ENCODE data around the gene GLYATL3.

GLYATL3 gene

GRCh38 chr6:49526598-49526997 is 26.9 kb downstream of the GLYATL3 start:
- Histone ChIP-seq H3K9me3 (ENCODE audit: control insufficient read depth, low read length) (no peaks in the 10 kb centered on the region), H3K27ac (ENCODE audit: insufficient read depth, low read length, poor library complexity, severe bottlenecking) (no peak overlapping the region), H3K27me3 (replicated peaks; ENCODE audit: control insufficient read depth, insufficient read depth, low read length, poor library complexity, severe bottlenecking) (no peaks in the 10 kb centered on the region), H3K36me3 (ENCODE audit: control insufficient read depth, insufficient read depth, low read length) (no peaks in the 10 kb centered on the region), H3K4me1 (ENCODE audit: control insufficient read depth, insufficient read depth, low read length, poor library complexity, severe bottlenecking) (no peaks in the 10 kb centered on the region), H3K4me3 (ENCODE audit: insufficient read depth, low read depth, low read length, poor library complexity, severe bottlenecking) (no peak overlapping the region)
- DNase-seq, result no peak

- no peaks in the 10 kb centered on the region for H3K36me3 ChIP-seq (ENCODE audit: control insufficient read depth, insufficient read depth, low read length)
- no peak overlapping the region for H3K4me3 ChIP-seq (ENCODE audit: insufficient read depth, low read depth, low read length, poor library complexity, severe bottlenecking)
- no peak overlapping the region for H3K27ac ChIP-seq (ENCODE audit: insufficient read depth, low read length, poor library complexity, severe bottlenecking)
- no peaks in the 10 kb centered on the region for H3K9me3 ChIP-seq (ENCODE audit: control insufficient read depth, low read length)
- DNase-seq, result no peak
- no peaks in the 10 kb centered on the region for H3K4me1 ChIP-seq (ENCODE audit: control insufficient read depth, insufficient read depth, low read length, poor library complexity, severe bottlenecking)
- no peaks in the 10 kb centered on the region for H3K27me3 ChIP-seq (replicated peaks; ENCODE audit: control insufficient read depth, insufficient read depth, low read length, poor library complexity, severe bottlenecking)
Measured at GRCh38 chr6:49527320-49527719, 27.6 kb downstream of the GLYATL3 start.

GRCh38 chr6:49528571-49528970 is 28.8 kb downstream of the GLYATL3 start:
- Histone ChIP-seq H3K4me3 (ENCODE audit: insufficient read depth, low read depth, low read length, poor library complexity, severe bottlenecking) (no peak overlapping the region), H3K9me3 (ENCODE audit: control insufficient read depth, low read length) (no peaks in the 10 kb centered on the region), H3K27me3 (replicated peaks; ENCODE audit: control insufficient read depth, insufficient read depth, low read length, poor library complexity, severe bottlenecking) (no peaks in the 10 kb centered on the region), H3K27ac (ENCODE audit: insufficient read depth, low read length, poor library complexity, severe bottlenecking) (no peak overlapping the region), H3K4me1 (ENCODE audit: control insufficient read depth, insufficient read depth, low read length, poor library complexity, severe bottlenecking) (no peaks in the 10 kb centered on the region), H3K36me3 (ENCODE audit: control insufficient read depth, insufficient read depth, low read length) (no peaks in the 10 kb centered on the region)
- no peak for DNase-seq

- Histone ChIP-seq H3K27ac (ENCODE audit: insufficient read depth, low read length, poor library complexity, severe bottlenecking) (no peak overlapping the region), H3K4me1 (ENCODE audit: control insufficient read depth, insufficient read depth, low read length, poor library complexity, severe bottlenecking) (no peaks in the 10 kb centered on the region), H3K4me3 (ENCODE audit: insufficient read depth, low read depth, low read length, poor library complexity, severe bottlenecking) (no peak overlapping the region), H3K27me3 (replicated peaks; ENCODE audit: control insufficient read depth, insufficient read depth, low read length, poor library complexity, severe bottlenecking) (no peaks in the 10 kb centered on the region), H3K9me3 (ENCODE audit: control insufficient read depth, low read length) (no peaks in the 10 kb centered on the region), H3K36me3 (ENCODE audit: control insufficient read depth, insufficient read depth, low read length) (no peaks in the 10 kb centered on the region)
- no peak for DNase-seq
Measured at GRCh38 chr6:49530141-49530776, 30.5 kb downstream of the GLYATL3 start.

- Histone ChIP-seq H3K36me3 (ENCODE audit: control insufficient read depth, insufficient read depth, low read length) (no peaks in the 10 kb centered on the region), H3K4me3 (ENCODE audit: insufficient read depth, low read depth, low read length, poor library complexity, severe bottlenecking) (no peak overlapping the region), H3K4me1 (ENCODE audit: control insufficient read depth, insufficient read depth, low read length, poor library complexity, severe bottlenecking) (no peaks in the 10 kb centered on the region), H3K27ac (ENCODE audit: insufficient read depth, low read length, poor library complexity, severe bottlenecking) (no peak overlapping the region), H3K27me3 (replicated peaks; ENCODE audit: control insufficient read depth, insufficient read depth, low read length, poor library complexity, severe bottlenecking) (no peaks in the 10 kb centered on the region), H3K9me3 (ENCODE audit: control insufficient read depth, low read length) (no peaks in the 10 kb centered on the region)
- no peak for DNase-seq
Measured at GRCh38 chr6:49531774-49532569, 32.2 kb downstream of the GLYATL3 start.

GRCh38 chr6:49535795-49536194 is 36.1 kb downstream of the GLYATL3 start:
- Histone ChIP-seq H3K4me3 (ENCODE audit: insufficient read depth, low read depth, low read length, poor library complexity, severe bottlenecking) (no peak overlapping the region), H3K4me1 (ENCODE audit: control insufficient read depth, insufficient read depth, low read length, poor library complexity, severe bottlenecking) (no peaks in the 10 kb centered on the region), H3K27ac (ENCODE audit: insufficient read depth, low read length, poor library complexity, severe bottlenecking) (no peak overlapping the region), H3K27me3 (replicated peaks; ENCODE audit: control insufficient read depth, insufficient read depth, low read length, poor library complexity, severe bottlenecking) (no peaks in the 10 kb centered on the region), H3K36me3 (ENCODE audit: control insufficient read depth, insufficient read depth, low read length) (no peaks in the 10 kb centered on the region), H3K9me3 (ENCODE audit: control insufficient read depth, low read length) (no peaks in the 10 kb centered on the region)
- DNase-seq, result no peak

GRCh38 chr6:49539102-49539501 is 39.4 kb downstream of the GLYATL3 start:
- Histone ChIP-seq H3K27ac (ENCODE audit: insufficient read depth, low read length, poor library complexity, severe bottlenecking) (no peak overlapping the region), H3K9me3 (ENCODE audit: control insufficient read depth, low read length) (no peaks in the 10 kb centered on the region)
- no peak for DNase-seq

GRCh38 chr6:49540614-49541013 is 40.9 kb downstream of the GLYATL3 start:
- Histone ChIP-seq H3K27ac (ENCODE audit: insufficient read depth, low read length, poor library complexity, severe bottlenecking) (no peak overlapping the region), H3K9me3 (ENCODE audit: control insufficient read depth, low read length) (no peaks in the 10 kb centered on the region)
- no peak for DNase-seq

More at GRCh38 chr6:49539102-49539501, 39.4 kb downstream of the GLYATL3 start:
- no peak overlapping the region for H3K4me3 ChIP-seq (ENCODE audit: insufficient read depth, low read depth, low read length, poor library complexity, severe bottlenecking)
- no peaks in the 10 kb centered on the region for H3K4me1 ChIP-seq (ENCODE audit: control insufficient read depth, insufficient read depth, low read length, poor library complexity, severe bottlenecking)
- no peaks in the 10 kb centered on the region for H3K27me3 ChIP-seq (replicated peaks; ENCODE audit: control insufficient read depth, insufficient read depth, low read length, poor library complexity, severe bottlenecking)
- H3K36me3 ChIP-seq (ENCODE audit: control insufficient read depth, insufficient read depth, low read length), result no peaks in the 10 kb centered on the region

GRCh38 chr6:49541210-49541724 is 41.5 kb downstream of the GLYATL3 start:
- H3K4me3 ChIP-seq (ENCODE audit: insufficient read depth, low read depth, low read length, poor library complexity, severe bottlenecking), result no peak overlapping the region
- no peak for DNase-seq
- H3K27me3 ChIP-seq (replicated peaks; ENCODE audit: control insufficient read depth, insufficient read depth, low read length, poor library complexity, severe bottlenecking), result no peaks in the 10 kb centered on the region
- no peaks in the 10 kb centered on the region for H3K4me1 ChIP-seq (ENCODE audit: control insufficient read depth, insufficient read depth, low read length, poor library complexity, severe bottlenecking)
- H3K9me3 ChIP-seq (ENCODE audit: control insufficient read depth, low read length), result no peaks in the 10 kb centered on the region
- no peaks in the 10 kb centered on the region for H3K36me3 ChIP-seq (ENCODE audit: control insufficient read depth, insufficient read depth, low read length)
- no peak overlapping the region for H3K27ac ChIP-seq (ENCODE audit: insufficient read depth, low read length, poor library complexity, severe bottlenecking)

More at GRCh38 chr6:49540614-49541013, 40.9 kb downstream of the GLYATL3 start:
- Histone ChIP-seq H3K4me3 (ENCODE audit: insufficient read depth, low read depth, low read length, poor library complexity, severe bottlenecking) (no peak overlapping the region), H3K27me3 (replicated peaks; ENCODE audit: control insufficient read depth, insufficient read depth, low read length, poor library complexity, severe bottlenecking) (no peaks in the 10 kb centered on the region), H3K4me1 (ENCODE audit: control insufficient read depth, insufficient read depth, low read length, poor library complexity, severe bottlenecking) (no peaks in the 10 kb centered on the region), H3K36me3 (ENCODE audit: control insufficient read depth, insufficient read depth, low read length) (no peaks in the 10 kb centered on the region)

- Histone ChIP-seq H3K27ac (ENCODE audit: insufficient read depth, low read length, poor library complexity, severe bottlenecking) (no peak overlapping the region), H3K36me3 (ENCODE audit: control insufficient read depth, insufficient read depth, low read length) (no peaks in the 10 kb centered on the region)
Measured at GRCh38 chr6:49541936-49542335, 42.2 kb downstream of the GLYATL3 start.

More at GRCh38 chr6:49541936-49542335, 42.2 kb downstream of the GLYATL3 start:
- Histone ChIP-seq H3K4me1 (ENCODE audit: control insufficient read depth, insufficient read depth, low read length, poor library complexity, severe bottlenecking) (no peaks in the 10 kb centered on the region), H3K9me3 (ENCODE audit: control insufficient read depth, low read length) (no peaks in the 10 kb centered on the region), H3K27me3 (replicated peaks; ENCODE audit: control insufficient read depth, insufficient read depth, low read length, poor library complexity, severe bottlenecking) (no peaks in the 10 kb centered on the region), H3K4me3 (ENCODE audit: insufficient read depth, low read depth, low read length, poor library complexity, severe bottlenecking) (no peak overlapping the region)
- DNase-seq, result no peak

Measured in effector memory CD4-positive, alpha-beta T cell (primary cell).